Medulla oblongata (tissue), 1 donor: Measurements from ENCODE around the gene NAXE.
"Not testable (repeated sequence)": the region's sequence is repeated elsewhere in the genome, so short reads cannot be mapped to it uniquely, and the experiment has no call there.

Experiments used
- DNase-seq: peaks from one replicate; pipeline ENCODE4 v3.0.0-alpha.2; 2015; ENCODE audit errors: extremely low spot score

NAXE gene

GRCh38 chr1:156593661-156593989 is 2.0 kb downstream of the NAXE start:
- DNase-seq = no peak

- DNase-seq = no peak
Measured at GRCh38 chr1:156594190-156594589, 2.6 kb downstream of the NAXE start.

GRCh38 chr1:156595016-156595415 is 3.4 kb downstream of the NAXE start:
- DNase-seq = no peak

DNA sequence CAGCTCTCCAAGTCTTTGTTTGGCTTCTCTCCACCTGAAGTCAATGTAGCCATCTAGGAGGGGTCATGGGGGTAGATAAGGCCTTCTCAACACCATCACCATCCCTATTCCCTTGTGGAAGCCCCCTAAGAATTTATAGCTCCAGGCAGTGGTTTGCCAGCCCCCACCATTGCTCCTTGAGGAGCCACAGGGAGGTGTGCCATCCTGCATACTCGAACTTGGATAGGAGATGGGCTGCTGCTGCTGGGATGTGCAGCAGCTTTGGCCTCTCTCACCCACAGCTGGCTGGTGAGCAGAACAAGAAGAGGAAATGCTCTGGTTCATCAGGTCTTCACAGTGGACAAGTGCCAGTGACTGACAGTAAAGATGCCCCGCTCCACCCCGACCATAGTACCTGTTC is 4.8 kb downstream of the NAXE start:
- no peak for DNase-seq

- no peak for DNase-seq
Measured at GRCh38 chr1:156598125-156598524, 6.5 kb downstream of the NAXE start.

GRCh38 chr1:156598731-156599432 is 7.3 kb downstream of the NAXE start:
- no peak for DNase-seq

- no peak for DNase-seq
Measured at GRCh38 chr1:156599811-156600210, 8.2 kb downstream of the NAXE start.

DNA sequence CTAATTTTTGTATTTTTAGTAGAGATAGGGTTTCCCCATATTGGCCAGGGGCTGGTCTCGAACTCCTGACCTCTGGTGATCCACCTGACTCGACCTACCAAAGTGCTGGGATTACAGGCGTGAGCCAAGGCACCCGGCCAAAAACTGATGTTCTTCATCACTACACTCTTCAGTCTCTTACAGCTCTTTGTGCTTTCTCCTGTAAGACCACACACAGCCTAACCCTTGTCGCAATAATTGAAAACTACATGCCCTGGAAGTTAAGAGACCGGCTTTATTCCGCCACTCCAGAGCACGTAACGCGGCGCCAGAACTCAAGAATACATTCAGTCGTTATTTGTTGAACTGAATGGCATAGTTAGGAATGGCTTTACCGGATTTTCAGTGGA is 9.2 kb downstream of the NAXE start:
- no peak for DNase-seq

GRCh38 chr1:156601122-156601830 is 9.7 kb downstream of the NAXE start, which contains the start of gene GPATCH4:
Gene GPATCH4 (minus strand): TSS chr1:156601479.
- peak; percentile 86 for DNase-seq

DNA sequence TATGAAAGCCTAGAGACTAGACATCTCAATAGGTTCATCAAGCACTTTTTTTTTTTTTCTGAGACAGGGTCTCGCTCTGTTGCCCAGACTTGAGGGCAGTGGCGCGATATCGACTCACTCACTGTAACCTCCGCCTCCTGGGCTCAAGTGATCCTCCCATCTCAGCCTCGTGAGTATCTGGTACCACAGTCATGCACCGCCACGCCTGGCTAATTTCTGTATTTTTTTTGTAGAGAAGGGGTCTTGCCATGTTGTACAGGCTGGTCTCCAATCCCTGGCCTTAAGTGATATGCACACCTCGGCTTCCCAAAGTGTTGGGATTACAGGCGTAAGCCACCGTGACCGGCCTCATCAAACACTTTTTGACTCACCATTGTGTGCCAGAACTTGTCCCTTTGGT is 10.3 kb downstream of the NAXE start:
- DNase-seq = no peak

- no peak for DNase-seq
Measured at GRCh38 chr1:156602557-156602993, 11.0 kb downstream of the NAXE start.

- not testable (repeated sequence) for DNase-seq
Measured at GRCh38 chr1:156607344-156607743, 15.8 kb downstream of the NAXE start.

DNA sequence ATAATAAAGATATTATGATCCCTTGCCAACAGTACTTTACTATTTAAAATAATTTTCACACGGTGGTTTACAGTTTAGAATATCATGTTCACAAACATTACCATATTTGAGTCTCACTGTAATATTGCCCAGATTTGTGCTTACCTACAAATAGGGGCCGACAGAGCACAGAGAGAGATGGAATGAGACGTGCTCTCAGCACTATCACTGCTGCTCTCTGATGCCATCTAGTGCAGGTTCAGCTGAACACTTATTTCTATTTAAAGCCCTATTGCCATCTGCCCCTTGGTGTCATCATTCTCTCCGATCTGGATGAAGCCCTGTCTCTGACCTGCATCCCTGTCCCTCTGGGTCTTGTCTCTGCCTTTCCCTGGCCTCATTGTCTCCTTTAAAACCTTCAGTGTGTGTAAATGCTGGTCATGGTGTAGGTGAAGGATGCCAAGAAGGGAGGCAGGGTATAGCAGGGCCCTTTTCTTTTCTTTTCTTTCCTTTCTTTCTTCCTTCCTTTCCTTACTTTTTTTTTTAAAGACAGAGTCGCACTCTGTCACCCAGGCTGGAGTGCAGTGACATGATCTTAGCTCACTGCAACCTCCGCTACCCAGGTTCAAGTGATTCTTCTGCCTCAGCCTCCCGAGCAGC is 16.6 kb downstream of the NAXE start:
- peak; percentile 93 for DNase-seq

GRCh38 chr1:156608981-156609380 is 17.4 kb downstream of the NAXE start:
- DNase-seq = no peak

GRCh38 chr1:156610072-156610471 is 18.5 kb downstream of the NAXE start:
- DNase-seq = not testable (repeated sequence)

DNA sequence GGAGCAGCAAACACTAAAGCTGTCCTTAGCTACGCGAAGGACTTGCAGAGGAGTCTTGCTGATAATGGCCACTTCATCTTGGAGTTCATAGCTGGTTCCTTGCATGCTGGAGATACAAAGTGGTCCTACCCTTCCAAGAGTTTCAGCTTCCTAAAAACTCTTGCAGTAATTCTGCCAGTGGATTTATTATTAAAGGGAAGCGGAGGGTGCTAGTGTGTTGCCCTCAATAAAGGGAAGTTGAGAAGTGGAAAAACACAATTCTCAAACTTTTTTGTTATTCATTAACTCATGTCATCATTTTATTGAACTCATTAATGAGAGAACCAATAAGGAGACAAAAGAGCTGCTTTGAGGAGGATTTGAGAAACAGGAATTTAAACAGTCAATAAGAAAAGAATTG is 21.1 kb downstream of the NAXE start:
- DNase-seq = no peak

- no peak for DNase-seq
Measured at GRCh38 chr1:156615946-156616345, 24.4 kb downstream of the NAXE start.

GRCh38 chr1:156616463-156616862 is 24.9 kb downstream of the NAXE start:
- DNase-seq = peak; percentile 90

GRCh38 chr1:156618853-156619581 is 27.4 kb downstream of the NAXE start, which contains the start of gene HAPLN2:
Gene HAPLN2 (plus strand): TSS chr1:156619415. CDS start chr1:156623491, 4,076 bp downstream.
- peak; percentile 79 for DNase-seq

DNA sequence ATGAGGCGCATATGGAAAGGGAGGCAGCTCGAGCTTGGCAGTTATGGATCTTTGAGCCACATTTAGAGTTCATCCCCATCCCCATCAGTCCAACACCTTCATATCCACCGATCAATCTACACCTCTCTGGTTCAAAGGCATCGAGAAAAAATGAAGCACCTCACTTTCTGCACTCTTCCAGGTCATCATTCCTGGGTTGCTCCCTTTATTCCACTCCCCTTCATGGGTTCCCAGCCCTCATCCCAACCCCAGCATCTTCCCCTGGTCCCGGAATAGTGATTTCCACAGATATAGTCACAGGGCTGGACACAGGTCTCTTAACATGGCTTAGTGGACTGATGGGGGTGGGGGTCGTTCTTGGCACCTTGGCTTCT is 28.0 kb downstream of the NAXE start:
- peak; percentile 32 for DNase-seq

DNA sequence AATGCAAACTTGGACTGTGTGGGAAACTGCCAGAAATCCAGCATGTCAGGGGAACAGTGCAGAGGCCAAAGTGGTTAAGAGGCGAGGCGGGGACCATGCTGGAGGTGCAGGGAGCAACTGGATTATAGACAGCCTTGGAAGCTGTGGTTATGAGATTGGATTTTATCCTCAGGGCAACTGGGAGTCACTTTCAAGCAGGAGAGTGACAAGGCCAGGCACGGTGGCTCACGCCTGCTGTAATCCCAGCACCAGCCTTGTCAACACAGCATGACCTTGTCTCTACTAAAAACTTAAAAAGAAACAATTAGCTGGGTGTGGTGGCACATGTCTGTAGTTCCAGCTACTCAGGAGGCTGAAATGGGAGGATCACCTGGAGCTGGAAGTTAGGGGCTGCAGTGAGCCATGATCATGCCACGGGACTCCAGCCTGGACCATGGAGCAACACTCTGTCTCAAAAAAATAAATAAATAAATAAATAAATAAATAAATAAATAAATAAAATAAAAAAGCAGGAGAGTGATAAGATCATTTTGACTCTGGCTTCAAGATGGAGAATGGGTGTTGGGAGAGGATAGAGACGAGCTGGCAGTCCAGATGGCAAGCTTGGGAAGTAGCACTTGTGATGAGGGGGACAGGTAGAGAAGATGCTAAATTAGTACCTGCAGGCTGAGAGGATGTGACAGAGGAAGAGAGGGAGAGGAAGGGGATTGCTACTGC is 31.2 kb downstream of the NAXE start:
- no peak for DNase-seq
